ENCODE measurements around the gene APMAP. TPM values are rescaled to one million over a fixed set of nuclear protein-coding genes. Genes with fewer than 3 reads are reported as not detected.

APMAP gene
- total and polyA plus RNA-seq, 9 of the 15 experiments (the other 6 are each of a cell fraction or from before 2014, with no cell fraction given), result 6.7 to 18.2 (median 14.4) TPM

GRCh38 chr20:24957326-24958016, 35.1 kb downstream of the APMAP start:
- no peak overlapping the region for H3K9ac ChIP-seq (ENCODE audit: insufficient read depth in 1 of 2, low read depth in 2 of 2, low read length in 2 of 2)
- H3K9me3 ChIP-seq (replicated peaks; ENCODE audit: control insufficient read depth, insufficient read depth, low read depth, low read length), result no peaks in the 10 kb centered on the region
- H3K9me1 ChIP-seq (ENCODE audit: control insufficient read depth, insufficient read depth, low read length), result no peaks in the 10 kb centered on the region
- no peak overlapping the region for H2AFZ ChIP-seq (ENCODE audit: low read depth, low read length)
- no peaks in the 10 kb centered on the region for H3K36me3 ChIP-seq (ENCODE audit: control insufficient read depth, insufficient read depth, low read length)
- BruUV-seq (replicated peaks), result no TSS peak
- intact Hi-C loops (cut with micrococcal nuclease) (no loop called here), in situ Hi-C loops (cut with MboI) (no loop called here)
- POLR2A ChIA-PET, result interaction anchor here (0.6 to 1.2 kb wide), 2 partner anchors 8 to 457 kb away, joined by 3 read pairs; partner anchors contain the start of gene CST7
- no peaks in the 10 kb centered on the region for H3K79me2 ChIP-seq (ENCODE audit: control insufficient read depth, insufficient read depth, low read length)
- WGBS (ENCODE audit: insufficient coverage, low coverage, missing lambda C conversion rate), result 92% methylated on average over 14 of the region's 18 CpGs
- no peak overlapping the region for H3K27ac ChIP-seq (ENCODE audit: extremely low read depth, low read depth, low read length)
- H3K4me1 ChIP-seq (replicated peaks in 1 of 2; ENCODE audit: control insufficient read depth in 2 of 2, insufficient read depth in 2 of 2, low read length in 2 of 2), result no peaks in the 10 kb centered on the region
- ATAC-seq (no peak), FAIRE-seq (no peak), DNase-seq (ENCODE audit: extremely low read depth in 1 of 4, low spot score in 3 of 4) (no peak)
- no peaks in the 10 kb centered on the region for H4K20me1 ChIP-seq (replicated peaks; ENCODE audit: control insufficient read depth, insufficient read depth, low read length)
- no peak overlapping the region for H3K4me2 ChIP-seq (ENCODE audit: insufficient read depth, low read length)
- H3K27me3 ChIP-seq (ENCODE audit: control insufficient read depth in 2 of 2, insufficient read depth in 2 of 2, low read length in 2 of 2), result no peaks in the 10 kb centered on the region
- TF ChIP-seq ZBTB7A (IDR thresholded peaks at IDR 0.05; ENCODE audit: borderline replicate concordance, control insufficient read depth, low read depth, low read length), result no peak
- 0 out of 2 replicates have a peak, but pooled peaks have one; percentile 26 for TF ChIP-seq POLR2G (IDR thresholded peaks at IDR 0.05; ENCODE audit: low read depth, low read length)
- TF ChIP-seq NR2F6 (CRISPR knock-in tag; IDR thresholded peaks at IDR 0.05), result no peak
- TF ChIP-seq KDM5B (IDR thresholded peaks at IDR 0.05; ENCODE audit: insufficient replicate concordance, low read depth, low read length), result no peak
- no peak for TF ChIP-seq TAF1 (IDR thresholded peaks at IDR 0.05; ENCODE audit: control insufficient read depth, extremely low read depth, insufficient read depth, low read length, severe bottlenecking)
- TF ChIP-seq GTF2B (IDR thresholded peaks at IDR 0.05; ENCODE audit: extremely low read depth, insufficient read length), result no peak
- no peak for TF ChIP-seq ZNF175 (CRISPR knock-in tag; IDR thresholded peaks at IDR 0.05; ENCODE audit: low read depth)
- TF ChIP-seq ZFP36 (IDR thresholded peaks at IDR 0.05; ENCODE audit: low read depth, low read length, partially characterized antibody), result no peak
- no peak overlapping the region for H3K4me3 ChIP-seq
- CTCF ChIA-PET (ENCODE audit: low intra/inter-chr PET ratio), result no interaction called here

Measured in K562 (cell line).